Astrocyte of the cerebellum (primary cell): ENCODE data around the gene MRPS26.

Source experiments
- DNase-seq: peaks from one replicate; pipeline ENCODE4 v3.0.0-alpha.2; 2011; ENCODE audit warnings: low read depth
- H3K4me3 ChIP-seq: 2 replicates; pipeline ENCODE4 v1.5.1; 2011; ENCODE audit warnings: mild to moderate bottlenecking, low read depth, low read length, moderate library complexity
- in situ Hi-C: cut with HindIII; loops from 2 replicates; pipeline ENCODE4 v1.10.0; 2017; ENCODE audit warnings: low sequenced_read_pairs
- TF ChIP-seq, protein P1 (sequence below): IDR thresholded peaks from 2 replicates; pipeline ENCODE4 v1.5.1; 2012; ENCODE audit warnings: low read length, low read depth, moderate library complexity, mild to moderate bottlenecking; ENCODE audit errors: missing control alignments

Gene MRPS26

DNA sequence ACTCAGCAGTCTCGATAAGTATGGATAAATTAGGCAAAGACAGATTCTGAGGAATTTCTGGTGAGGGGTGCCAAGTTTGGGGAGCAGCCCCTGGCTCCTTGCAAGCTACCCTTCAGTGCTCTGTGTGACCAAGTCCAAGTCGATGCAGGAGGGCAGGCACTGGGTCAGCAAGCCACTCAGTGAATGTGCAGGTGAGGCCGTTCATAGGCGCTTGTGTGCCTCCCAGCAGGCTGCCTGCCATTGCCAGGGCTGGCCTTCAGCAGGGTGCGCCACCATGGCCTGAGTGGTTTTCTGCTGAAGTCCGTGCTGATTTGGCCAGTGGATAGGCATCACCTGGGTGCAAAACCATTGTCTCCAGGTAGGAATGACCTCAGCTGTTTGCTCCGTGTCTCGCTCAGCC lies 5.8 kb upstream of the MRPS26 start:
- no peak overlapping the region for H3K4me3 ChIP-seq
- DNase-seq, result no peak
- in situ Hi-C loops, result no loop called here
- TF ChIP-seq, protein P1, sequence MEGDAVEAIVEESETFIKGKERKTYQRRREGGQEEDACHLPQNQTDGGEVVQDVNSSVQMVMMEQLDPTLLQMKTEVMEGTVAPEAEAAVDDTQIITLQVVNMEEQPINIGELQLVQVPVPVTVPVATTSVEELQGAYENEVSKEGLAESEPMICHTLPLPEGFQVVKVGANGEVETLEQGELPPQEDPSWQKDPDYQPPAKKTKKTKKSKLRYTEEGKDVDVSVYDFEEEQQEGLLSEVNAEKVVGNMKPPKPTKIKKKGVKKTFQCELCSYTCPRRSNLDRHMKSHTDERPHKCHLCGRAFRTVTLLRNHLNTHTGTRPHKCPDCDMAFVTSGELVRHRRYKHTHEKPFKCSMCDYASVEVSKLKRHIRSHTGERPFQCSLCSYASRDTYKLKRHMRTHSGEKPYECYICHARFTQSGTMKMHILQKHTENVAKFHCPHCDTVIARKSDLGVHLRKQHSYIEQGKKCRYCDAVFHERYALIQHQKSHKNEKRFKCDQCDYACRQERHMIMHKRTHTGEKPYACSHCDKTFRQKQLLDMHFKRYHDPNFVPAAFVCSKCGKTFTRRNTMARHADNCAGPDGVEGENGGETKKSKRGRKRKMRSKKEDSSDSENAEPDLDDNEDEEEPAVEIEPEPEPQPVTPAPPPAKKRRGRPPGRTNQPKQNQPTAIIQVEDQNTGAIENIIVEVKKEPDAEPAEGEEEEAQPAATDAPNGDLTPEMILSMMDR, result no peak

DNA sequence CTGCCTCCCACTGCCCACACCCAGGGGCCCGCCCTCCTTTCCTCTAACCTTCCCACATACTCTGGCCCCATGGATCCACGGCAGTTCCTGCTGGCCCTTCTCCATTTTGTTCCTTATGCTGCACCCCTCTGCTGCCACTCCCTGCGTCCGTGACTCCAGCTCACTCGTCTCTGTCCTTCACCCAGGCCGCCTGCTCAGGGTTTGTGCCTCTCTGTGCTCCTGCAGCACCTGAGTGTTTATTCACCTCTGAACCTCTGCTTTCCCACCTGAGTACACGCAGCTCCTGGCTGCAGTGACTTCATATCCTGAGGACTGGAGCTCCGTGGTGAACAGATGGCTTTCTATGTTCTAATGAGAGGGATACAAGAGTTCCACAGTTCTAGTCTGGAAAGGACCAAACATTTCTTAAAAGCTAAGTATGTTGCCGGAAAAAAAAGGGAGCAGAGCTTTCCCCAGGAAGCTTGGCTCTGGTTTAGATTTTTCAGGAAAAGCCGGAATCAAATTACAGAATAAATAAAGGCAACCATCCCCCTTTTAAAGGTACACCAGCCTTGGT lies 3.9 kb upstream of the MRPS26 start:
- no peak overlapping the region for H3K4me3 ChIP-seq
- DNase-seq, result no peak
- TF ChIP-seq, protein P1, result no peak
- in situ Hi-C loops, result no loop called here

- TF ChIP-seq, protein P1, result no peak
- in situ Hi-C loops, result no loop called here
- H3K4me3 ChIP-seq, result no peak overlapping the region
- DNase-seq, result no peak
Measured at GRCh38 chr20:3042625-3043024, 3.2 kb upstream of the MRPS26 start.

- H3K4me3 ChIP-seq, result no peak within 1 kb of the TSS
- in situ Hi-C loops, result no loop called here
- no peak for DNase-seq
- TF ChIP-seq, protein P1, result no peak
Measured at GRCh38 chr20:3043322-3043721, 2.5 kb upstream of the MRPS26 start, which contains the start of gene GNRH2. GNRH2 (plus strand) TSS chr20:3043622; CDS start chr20:3044415, 793 bp downstream.

DNA sequence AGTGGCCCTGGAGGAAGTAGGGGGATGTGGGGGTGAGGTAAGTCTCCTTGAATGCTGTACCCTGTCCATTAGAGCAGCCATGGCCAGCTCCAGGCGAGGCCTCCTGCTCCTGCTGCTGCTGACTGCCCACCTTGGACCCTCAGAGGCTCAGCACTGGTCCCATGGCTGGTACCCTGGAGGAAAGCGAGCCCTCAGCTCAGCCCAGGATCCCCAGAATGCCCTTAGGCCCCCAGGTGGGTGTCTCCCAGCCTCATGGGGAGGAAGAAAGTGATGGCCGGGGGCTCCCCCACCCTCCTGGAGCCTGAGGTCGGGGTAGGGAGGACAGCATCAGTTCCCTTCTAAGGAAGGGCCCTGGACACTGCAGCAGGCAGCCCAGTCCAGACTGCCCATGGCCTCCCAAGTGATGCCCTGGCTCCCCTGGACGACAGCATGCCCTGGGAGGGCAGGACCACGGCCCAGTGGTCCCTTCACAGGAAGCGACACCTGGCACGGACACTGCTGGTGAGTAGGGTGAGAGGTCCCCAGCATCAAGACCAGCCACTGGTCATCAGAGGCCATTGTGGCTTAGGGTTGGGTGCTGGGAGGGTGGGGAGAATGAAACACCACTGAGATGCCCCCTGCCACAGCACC lies 1.4 kb upstream of the MRPS26 start:
- TF ChIP-seq, protein P1, result no peak
- H3K4me3 ChIP-seq, result no peak overlapping the region
- in situ Hi-C loops, result no loop called here
- DNase-seq, result no peak

- in situ Hi-C loops, result no loop called here
- peak; percentile 34 for DNase-seq
- H3K4me3 ChIP-seq, result peak overlapping the region; percentile 81
- TF ChIP-seq, protein P1, result no peak
Measured at GRCh38 chr20:3045042-3045815, 623 bp upstream of the MRPS26 start.
